KMS-11 (cell line): ENCODE data around the gene ECM2.

ENCODE experiments used
- H2AFZ ChIP-seq: fragments of 200-600 bp; sonication (generic); 2 replicates; pipeline ENCODE4 v1.6.1; 2016; ENCODE audit warnings: antibody characterized with exemption, mixed run types, low read depth
- H3K27ac ChIP-seq: fragments of 200-600 bp; sonication (generic); 2 replicates; pipeline ENCODE4 v1.6.1; 2016; ENCODE audit warnings: mild to moderate bottlenecking, mixed run types
- H3K27me3 ChIP-seq: fragments of 200-600 bp; sonication (generic); 2 replicates; pipeline ENCODE4 v1.6.1; 2017; ENCODE audit warnings: mild to moderate bottlenecking, low read depth, mixed run types, moderate library complexity; ENCODE audit not compliant: insufficient read depth
- H3K36me3 ChIP-seq: fragments of 200-600 bp; sonication (generic); 2 replicates; pipeline ENCODE4 v1.6.1; 2017; ENCODE audit warnings: mild to moderate bottlenecking, mixed run types; ENCODE audit not compliant: insufficient read depth
- H3K4me1 ChIP-seq: fragments of 200-600 bp; sonication (generic); 2 replicates; pipeline ENCODE4 v1.6.1; 2016; ENCODE audit warnings: mild to moderate bottlenecking, low read depth, mixed run types; ENCODE audit not compliant: poor library complexity, severe bottlenecking
- H3K4me2 ChIP-seq: fragments of 200-600 bp; sonication (generic); 2 replicates; pipeline ENCODE4 v1.7.0; 2016; ENCODE audit warnings: mild to moderate bottlenecking, mixed run types
- H3K4me3 ChIP-seq: fragments of 200-600 bp; sonication (generic); IDR thresholded peaks from 2 replicates; pipeline ENCODE4 v1.6.1; 2017; ENCODE audit warnings: low read depth, low read length, mixed read lengths; ENCODE audit not compliant: insufficient read depth
- H3K79me2 ChIP-seq: fragments of 200-600 bp; sonication (generic); 2 replicates; pipeline ENCODE4 v1.6.1; 2016; ENCODE audit warnings: low read depth, mixed run types; ENCODE audit not compliant: insufficient read depth
- H3K9ac ChIP-seq: fragments of 200-600 bp; sonication (generic); 2 replicates; pipeline ENCODE4 v1.6.1; 2016; ENCODE audit warnings: mild to moderate bottlenecking, mixed run types
- H4K20me1 ChIP-seq: fragments of 200-600 bp; sonication (generic); 2 replicates; pipeline ENCODE4 v1.6.1; 2016; ENCODE audit warnings: mild to moderate bottlenecking, mixed run types; ENCODE audit not compliant: insufficient read depth
- TF ChIP-seq, protein P1 (sequence below): fragments of 200-600 bp; sonication (generic); conservative IDR thresholded peaks from 2 replicates; pipeline ENCODE4 v1.6.1; 2017; ENCODE audit warnings: low read depth, mild to moderate bottlenecking, antibody characterized with exemption, low read length, moderate library complexity, mixed read lengths

Gene ECM2

DNA sequence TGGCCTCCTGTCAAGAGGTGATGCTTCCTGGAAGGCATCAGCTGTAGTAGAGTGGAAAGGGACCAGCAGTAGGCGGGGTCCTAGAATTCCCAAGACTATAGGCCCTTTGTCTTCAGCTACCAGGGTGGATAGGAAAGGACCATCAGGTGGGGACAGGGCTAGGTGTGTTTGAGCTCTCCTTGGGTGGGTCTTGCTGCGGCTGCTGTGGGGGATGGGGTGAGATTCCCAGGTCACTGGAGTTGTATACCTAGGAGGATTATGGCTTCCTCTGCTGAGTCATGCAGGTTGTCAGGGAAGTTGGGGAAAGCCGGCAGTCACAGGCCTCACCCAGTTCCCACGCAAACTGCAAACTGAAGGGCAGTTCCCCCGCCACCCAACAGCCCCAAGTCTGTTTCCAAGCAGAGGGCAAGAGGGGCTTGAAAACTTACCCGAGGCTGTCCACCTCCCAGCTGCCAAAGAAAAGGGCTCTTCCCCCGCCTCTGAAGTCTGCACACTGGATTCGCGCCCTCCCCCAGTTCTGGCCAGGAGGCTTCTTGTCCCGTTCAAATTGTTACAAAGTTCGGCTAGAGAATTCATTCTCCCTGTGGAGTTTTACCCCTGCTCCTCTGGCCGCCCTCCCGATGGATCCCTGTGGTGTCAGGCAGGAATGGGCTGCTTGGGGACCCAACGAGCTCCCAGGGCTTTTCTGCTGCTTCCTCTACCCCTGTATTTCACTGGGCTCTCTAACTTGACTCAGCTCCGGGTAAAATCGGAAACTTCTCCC, 23.0 kb upstream of the ECM2 start:
- Histone ChIP-seq H3K79me2 (no peaks in the 10 kb centered on the region), H3K27me3 (no peaks in the 10 kb centered on the region), H3K4me2 (no peak overlapping the region), H3K9ac (no peak overlapping the region), H3K27ac (no peak overlapping the region), H3K4me3 (no peak overlapping the region), H3K36me3 (no peaks in the 10 kb centered on the region), H3K4me1 (no peaks in the 10 kb centered on the region), H4K20me1 (no peaks in the 10 kb centered on the region), H2AFZ (no peak overlapping the region)
- TF ChIP-seq, protein P1, sequence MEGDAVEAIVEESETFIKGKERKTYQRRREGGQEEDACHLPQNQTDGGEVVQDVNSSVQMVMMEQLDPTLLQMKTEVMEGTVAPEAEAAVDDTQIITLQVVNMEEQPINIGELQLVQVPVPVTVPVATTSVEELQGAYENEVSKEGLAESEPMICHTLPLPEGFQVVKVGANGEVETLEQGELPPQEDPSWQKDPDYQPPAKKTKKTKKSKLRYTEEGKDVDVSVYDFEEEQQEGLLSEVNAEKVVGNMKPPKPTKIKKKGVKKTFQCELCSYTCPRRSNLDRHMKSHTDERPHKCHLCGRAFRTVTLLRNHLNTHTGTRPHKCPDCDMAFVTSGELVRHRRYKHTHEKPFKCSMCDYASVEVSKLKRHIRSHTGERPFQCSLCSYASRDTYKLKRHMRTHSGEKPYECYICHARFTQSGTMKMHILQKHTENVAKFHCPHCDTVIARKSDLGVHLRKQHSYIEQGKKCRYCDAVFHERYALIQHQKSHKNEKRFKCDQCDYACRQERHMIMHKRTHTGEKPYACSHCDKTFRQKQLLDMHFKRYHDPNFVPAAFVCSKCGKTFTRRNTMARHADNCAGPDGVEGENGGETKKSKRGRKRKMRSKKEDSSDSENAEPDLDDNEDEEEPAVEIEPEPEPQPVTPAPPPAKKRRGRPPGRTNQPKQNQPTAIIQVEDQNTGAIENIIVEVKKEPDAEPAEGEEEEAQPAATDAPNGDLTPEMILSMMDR: no peak

DNA sequence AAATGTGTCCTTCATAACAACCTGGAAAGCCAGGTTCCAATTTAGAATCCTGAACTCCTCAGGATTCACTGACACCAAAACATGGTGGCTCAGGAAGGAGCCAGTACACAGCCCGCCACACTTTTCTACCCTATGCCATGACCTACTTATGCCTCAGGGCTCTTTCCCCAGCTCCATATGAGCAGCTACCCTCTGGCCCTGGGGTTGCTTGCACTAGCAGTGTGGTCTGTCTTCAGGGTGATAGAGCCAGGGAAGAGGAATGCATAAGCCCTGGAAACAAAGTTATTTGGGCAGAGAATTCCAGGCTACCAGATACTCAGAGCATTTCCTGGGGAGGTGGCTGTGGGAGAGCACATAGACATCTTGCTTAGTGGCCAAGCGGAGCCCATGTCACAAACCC, 15.0 kb upstream of the ECM2 start:
- H3K36me3 ChIP-seq: no peaks in the 10 kb centered on the region
- no peaks in the 10 kb centered on the region for H4K20me1 ChIP-seq
- no peak overlapping the region for H3K4me2 ChIP-seq
- H3K27ac ChIP-seq: no peak overlapping the region
- no peak overlapping the region for H2AFZ ChIP-seq
- no peak overlapping the region for H3K9ac ChIP-seq
- no peaks in the 10 kb centered on the region for H3K4me1 ChIP-seq
- no peak overlapping the region for H3K4me3 ChIP-seq
- no peaks in the 10 kb centered on the region for H3K79me2 ChIP-seq
- TF ChIP-seq, protein P1: no peak
- H3K27me3 ChIP-seq: no peaks in the 10 kb centered on the region

GRCh38 chr9:92547356-92547755, 11.6 kb upstream of the ECM2 start:
- TF ChIP-seq, protein P1: no peak
- H3K27me3 ChIP-seq: no peaks in the 10 kb centered on the region
- H3K79me2 ChIP-seq: no peaks in the 10 kb centered on the region
- no peak overlapping the region for H3K4me3 ChIP-seq
- H3K9ac ChIP-seq: no peak overlapping the region
- no peaks in the 10 kb centered on the region for H3K4me1 ChIP-seq
- no peak overlapping the region for H2AFZ ChIP-seq
- H3K4me2 ChIP-seq: no peak overlapping the region
- no peak overlapping the region for H3K27ac ChIP-seq
- no peaks in the 10 kb centered on the region for H4K20me1 ChIP-seq
- H3K36me3 ChIP-seq: no peaks in the 10 kb centered on the region

GRCh38 chr9:92545002-92545510, 9.3 kb upstream of the ECM2 start:
- Histone ChIP-seq H3K27me3 (no peaks in the 10 kb centered on the region), H3K79me2 (no peaks in the 10 kb centered on the region), H3K27ac (no peak overlapping the region), H4K20me1 (no peaks in the 10 kb centered on the region), H3K4me2 (no peak overlapping the region), H3K9ac (no peak overlapping the region), H3K4me1 (no peaks in the 10 kb centered on the region), H2AFZ (no peak overlapping the region), H3K36me3 (no peaks in the 10 kb centered on the region), H3K4me3 (no peak overlapping the region)
- TF ChIP-seq, protein P1: no peak
